Loucy (cell line): ENCODE data around the gene MRFAP1L1.

Source experiments
- EZH2phosphoT487 ChIP-seq: fragments of 200-600 bp; IDR thresholded peaks from 2 replicates; pipeline ENCODE4 v1.6.1; 2018; ENCODE audit warnings: antibody characterized with exemption, mild to moderate bottlenecking, moderate library complexity, borderline replicate concordance
- TF ChIP-seq, protein P1 (sequence below): fragments of 200-600 bp; sonication (generic); conservative IDR thresholded peaks from 2 replicates; pipeline ENCODE4 v1.5.1; 2014; ENCODE audit warnings: mild to moderate bottlenecking, antibody characterized with exemption, low read length

DNA sequence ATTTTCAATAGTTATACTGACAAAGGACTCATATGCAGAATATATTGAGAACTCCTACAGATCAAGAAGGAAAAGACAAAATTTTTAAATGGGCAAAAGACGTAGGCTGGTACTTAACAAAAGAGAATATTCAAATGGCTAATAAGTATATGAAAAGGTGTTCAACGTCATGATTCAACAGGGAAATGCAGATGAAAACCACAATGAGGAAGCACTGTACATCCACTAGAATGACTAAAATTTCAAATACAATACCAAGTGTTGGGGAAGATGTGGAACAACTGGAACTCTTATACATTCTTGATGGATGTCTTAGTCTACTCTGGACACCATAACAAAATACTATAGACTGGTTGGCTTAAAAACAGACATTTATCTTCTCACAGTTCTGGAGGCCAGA, 1.3 kb upstream of the MRFAP1L1 start:
- TF ChIP-seq, protein P1, sequence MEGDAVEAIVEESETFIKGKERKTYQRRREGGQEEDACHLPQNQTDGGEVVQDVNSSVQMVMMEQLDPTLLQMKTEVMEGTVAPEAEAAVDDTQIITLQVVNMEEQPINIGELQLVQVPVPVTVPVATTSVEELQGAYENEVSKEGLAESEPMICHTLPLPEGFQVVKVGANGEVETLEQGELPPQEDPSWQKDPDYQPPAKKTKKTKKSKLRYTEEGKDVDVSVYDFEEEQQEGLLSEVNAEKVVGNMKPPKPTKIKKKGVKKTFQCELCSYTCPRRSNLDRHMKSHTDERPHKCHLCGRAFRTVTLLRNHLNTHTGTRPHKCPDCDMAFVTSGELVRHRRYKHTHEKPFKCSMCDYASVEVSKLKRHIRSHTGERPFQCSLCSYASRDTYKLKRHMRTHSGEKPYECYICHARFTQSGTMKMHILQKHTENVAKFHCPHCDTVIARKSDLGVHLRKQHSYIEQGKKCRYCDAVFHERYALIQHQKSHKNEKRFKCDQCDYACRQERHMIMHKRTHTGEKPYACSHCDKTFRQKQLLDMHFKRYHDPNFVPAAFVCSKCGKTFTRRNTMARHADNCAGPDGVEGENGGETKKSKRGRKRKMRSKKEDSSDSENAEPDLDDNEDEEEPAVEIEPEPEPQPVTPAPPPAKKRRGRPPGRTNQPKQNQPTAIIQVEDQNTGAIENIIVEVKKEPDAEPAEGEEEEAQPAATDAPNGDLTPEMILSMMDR, result no peak
- TF ChIP-seq EZH2phosphoT487, result no peak
